Testis (tissue), 2 donors: Measurements from ENCODE around the gene ZNF674.

ENCODE experiments used
- CTCF ChIP-seq, 3 experiments: fragments of 450-650 bp in 2 of 3; fragments of 200-600 bp in 1 of 3; sonication (generic) in 1 of 3; IDR thresholded peaks; one replicate each; pipeline ENCODE4 v1.5.1; 2016 to 2019; ENCODE audit warnings: antibody characterized with exemption in 3 of 3, mild to moderate bottlenecking in 2 of 3, moderate library complexity in 1 of 3
- POLR2A ChIP-seq: fragments of 450-650 bp; IDR thresholded peaks from one replicate; pipeline ENCODE4 v1.6.1; 2017; ENCODE audit warnings: antibody characterized with exemption, mild to moderate bottlenecking, moderate library complexity

- no peak for TF ChIP-seq CTCF (IDR thresholded peaks at IDR 0.05)
- TF ChIP-seq POLR2A, result no peak
Observed at GRCh38 chrX:46574774-46575381, 29.7 kb upstream of the ZNF674 start.
